ENCODE data around the gene CAGE1.
"Not testable (repeated sequence)": the region's sequence is repeated elsewhere in the genome, so short reads cannot be mapped to it uniquely, and the experiment has no call there.

CAGE1 gene

DNA sequence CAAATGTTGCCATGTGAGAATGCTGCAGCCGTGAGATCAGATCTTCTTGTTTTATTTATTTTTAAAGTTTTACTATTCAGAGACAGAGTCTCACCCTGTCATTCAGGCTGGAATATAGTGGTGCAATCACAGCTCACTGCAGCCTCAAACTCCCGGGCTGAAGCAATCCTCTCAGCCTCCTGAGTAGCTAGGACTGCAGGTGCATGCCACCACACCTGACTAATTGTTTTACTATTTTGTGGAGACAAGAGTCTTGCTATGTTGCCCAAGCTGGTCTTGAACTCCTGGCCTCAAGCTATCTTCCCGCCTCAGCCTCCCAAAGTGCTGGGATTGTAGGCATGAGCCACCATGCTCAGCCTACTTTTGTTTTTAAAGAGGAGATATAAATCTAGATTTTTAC, 54.0 kb downstream of the CAGE1 start:
- DNase-seq, result no peak

DNA sequence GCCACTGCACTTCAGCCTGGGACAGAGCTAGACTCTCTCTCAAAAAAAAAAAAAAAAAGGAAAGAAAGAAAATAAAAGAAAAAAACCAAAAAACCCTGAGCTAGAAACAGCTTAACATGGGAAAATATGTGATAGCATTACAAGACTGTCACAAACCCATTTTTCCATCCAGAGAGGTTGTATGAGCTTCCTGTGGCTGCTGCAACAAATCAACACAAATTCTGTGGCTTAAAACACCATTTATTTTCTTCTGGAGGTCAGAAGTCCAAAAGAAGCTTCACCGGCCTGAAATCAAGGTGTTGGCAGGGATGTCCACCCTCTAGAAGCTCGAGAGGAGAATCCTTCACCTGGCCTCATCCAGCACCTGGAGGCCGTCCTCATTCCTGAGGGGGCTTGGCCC, 54.9 kb downstream of the CAGE1 start:
- no peak for DNase-seq

DNA sequence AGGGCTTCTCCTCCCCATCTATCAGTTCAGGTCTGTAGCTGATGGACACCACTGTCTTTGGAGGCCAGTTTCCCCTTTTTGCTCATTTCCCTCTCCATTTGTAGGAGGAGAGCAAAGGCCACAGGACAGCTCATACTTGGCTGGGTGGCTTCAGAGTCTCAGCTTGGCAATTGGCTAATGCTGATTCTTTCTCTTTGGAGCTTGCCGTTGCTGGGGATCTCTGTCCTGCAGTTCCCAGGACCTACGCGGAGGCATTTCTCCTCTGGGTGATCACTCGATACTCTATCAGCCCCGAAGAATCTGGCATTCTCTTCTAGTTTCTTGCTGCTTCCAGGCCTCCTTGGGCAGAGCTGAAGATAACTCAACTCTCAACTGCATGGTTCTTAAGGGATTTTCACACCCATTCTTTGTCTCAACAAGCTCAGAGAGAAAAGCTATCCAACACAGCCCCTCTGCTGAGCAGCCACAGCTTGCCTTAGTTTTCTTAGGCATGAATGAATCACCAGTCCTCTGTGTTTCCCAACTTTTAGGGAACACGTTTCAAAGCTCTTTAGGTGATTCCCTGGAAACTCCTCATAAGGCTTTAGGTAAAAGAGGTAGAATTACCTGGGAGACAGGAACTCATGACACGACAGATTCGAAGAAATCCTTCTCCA, 57.3 kb downstream of the CAGE1 start:
- no peak for DNase-seq

DNA sequence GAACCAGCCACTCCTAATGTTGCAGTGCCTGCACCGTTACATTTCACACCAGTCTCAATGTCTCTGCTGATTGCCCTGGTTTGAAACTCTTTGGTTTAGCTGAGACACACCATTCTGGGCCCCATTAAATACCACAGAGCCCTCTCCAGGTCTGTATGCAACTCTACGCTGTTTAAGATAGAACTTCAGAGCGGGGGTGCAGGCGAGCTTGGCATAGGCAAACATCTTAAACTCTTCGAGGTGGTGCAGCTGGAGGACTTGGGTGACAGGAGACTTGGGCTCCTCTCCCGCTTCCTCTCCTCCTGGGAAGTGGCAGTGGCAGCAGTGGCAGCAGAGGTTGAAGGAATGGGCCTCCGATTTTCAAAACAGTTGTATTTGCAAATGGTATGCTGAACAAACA, 58.1 kb downstream of the CAGE1 start:
- no peak for DNase-seq

DNA sequence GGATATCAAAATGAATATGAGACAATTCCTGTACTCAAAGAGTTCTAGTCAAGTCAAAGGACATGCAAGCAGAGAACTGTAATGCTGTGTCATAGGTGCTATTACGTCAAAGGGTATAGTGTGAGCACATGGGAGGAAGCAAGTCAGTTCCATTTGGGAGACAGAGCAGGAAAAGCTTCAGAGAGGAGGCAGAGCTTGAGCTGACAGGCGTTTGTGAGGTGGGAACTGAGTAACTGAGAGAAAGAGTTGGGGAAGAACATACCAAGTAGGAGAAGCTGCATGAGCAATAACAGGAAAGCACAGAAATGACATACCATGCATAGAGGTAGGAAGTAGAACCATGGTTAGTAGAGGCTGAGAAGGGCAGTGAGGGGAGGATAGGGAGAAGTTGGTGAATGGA, 61.3 kb downstream of the CAGE1 start:
- no peak for DNase-seq

DNA sequence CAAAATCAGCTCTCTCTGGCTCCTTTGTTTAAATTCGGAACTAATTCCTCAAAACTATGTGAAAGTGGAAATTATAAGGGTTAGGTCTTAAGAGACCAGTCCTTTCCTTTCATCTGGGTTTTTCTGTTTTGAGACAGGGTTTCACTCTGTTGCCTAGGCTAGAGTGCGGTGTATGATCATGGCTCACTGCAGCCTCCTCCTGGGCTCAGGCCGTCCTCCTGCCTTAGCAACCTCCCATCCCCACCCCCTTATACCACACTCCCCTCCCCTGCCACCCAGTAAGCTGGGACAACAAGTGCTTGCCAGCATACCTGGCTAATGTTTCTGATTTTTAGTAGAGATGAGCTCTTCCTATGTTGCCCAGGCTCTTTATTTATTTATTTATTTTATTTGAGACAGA, 63.8 kb downstream of the CAGE1 start:
- no peak for DNase-seq

DNA sequence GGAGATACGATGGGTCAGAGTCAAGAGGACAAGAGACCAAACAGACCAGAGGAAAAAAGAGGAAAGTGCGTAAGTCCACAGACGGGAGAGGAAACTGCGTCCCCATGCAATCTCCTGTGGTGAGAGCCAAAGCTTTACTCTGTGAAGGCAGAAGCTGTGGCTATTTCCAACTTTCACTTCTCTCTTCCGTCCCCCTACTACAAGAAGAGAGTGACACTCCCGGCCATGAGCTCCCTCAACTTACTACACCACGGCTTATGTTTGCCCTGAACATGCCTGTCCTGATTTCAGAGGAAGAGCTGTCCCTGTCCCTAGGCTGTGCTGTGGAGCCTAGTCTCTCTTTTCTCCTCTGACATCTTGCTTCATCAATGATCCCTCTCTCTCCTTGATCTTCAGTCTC, 65.0 kb downstream of the CAGE1 start:
- no peak for DNase-seq

DNA sequence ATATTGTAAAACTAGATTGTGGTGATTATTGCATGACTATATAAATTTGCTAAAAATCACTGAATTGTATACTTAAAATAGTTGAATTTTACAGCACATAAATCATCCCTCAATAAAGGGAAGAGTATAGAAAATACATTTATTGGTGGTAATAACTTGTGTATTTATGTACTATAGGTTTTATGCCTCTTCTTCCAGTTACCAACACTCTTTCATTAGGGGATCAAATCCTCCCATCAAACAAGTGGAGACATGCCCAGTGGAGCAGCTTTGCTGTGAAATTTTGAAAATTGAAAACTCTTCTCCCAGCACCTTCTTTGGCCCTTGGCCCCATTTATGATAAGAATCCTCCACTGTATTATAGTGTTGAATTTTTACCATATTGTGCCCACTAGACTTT, 66.5 kb downstream of the CAGE1 start:
- DNase-seq, result no peak

DNA sequence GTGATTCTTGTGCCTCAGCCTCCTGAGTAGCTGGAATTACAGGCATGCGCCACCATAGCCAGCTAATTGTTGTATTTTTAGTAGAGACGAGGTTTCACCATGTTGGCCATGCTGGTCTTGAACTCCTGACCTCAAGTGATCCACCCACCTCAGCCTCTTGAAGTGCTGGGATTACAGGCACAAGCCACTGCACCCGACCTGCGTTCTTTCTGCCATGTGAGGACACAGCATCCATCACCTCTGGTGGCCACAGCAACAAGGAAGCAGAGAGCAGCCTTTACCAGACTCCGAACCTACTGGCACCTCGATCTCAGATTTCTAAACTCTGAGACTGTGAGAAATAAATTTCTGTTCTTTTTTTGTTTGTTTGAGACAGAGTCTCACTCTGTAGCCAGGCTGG, 67.7 kb downstream of the CAGE1 start:
- DNase-seq, result not testable (repeated sequence)

DNA sequence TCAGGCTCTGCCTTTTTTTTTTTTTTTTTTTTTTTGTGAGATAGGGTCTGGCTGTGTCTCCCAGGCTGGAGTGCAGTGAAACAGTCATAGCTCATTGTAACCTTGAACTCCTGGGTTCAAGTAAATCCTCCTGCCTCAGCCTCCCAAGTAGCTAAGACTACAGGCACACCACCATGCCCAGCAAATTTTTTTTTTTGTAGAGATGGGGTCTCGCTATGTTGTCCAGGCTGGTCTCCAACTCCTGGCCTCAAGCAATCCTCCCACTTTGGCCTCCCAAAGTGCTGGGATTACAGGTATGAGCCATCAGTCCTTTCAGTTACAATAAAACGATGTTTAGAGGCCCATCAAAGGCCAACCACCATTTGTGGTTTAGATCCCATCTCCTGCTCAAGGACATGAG, 70.1 kb downstream of the CAGE1 start:
- DNase-seq, result not testable (repeated sequence)

DNA sequence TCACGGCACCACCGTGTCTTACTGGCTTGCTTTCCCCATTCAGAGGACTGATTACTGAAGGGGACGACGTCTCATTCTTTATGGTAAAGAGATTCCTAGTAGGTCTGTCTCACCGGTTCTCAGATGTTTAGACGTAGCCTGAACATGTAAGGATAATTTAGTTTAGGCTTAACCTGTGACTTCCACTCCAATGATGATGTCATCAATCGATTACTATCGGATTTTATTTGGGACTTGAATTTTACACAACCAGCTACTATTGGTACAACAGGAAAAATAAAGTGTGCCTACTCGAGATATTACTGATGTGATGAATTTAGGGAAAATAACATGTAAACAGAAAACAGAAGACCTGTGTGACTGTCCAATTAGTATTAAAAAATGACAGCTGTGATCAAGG, 72.0 kb downstream of the CAGE1 start:
- DNase-seq, result no peak

DNA sequence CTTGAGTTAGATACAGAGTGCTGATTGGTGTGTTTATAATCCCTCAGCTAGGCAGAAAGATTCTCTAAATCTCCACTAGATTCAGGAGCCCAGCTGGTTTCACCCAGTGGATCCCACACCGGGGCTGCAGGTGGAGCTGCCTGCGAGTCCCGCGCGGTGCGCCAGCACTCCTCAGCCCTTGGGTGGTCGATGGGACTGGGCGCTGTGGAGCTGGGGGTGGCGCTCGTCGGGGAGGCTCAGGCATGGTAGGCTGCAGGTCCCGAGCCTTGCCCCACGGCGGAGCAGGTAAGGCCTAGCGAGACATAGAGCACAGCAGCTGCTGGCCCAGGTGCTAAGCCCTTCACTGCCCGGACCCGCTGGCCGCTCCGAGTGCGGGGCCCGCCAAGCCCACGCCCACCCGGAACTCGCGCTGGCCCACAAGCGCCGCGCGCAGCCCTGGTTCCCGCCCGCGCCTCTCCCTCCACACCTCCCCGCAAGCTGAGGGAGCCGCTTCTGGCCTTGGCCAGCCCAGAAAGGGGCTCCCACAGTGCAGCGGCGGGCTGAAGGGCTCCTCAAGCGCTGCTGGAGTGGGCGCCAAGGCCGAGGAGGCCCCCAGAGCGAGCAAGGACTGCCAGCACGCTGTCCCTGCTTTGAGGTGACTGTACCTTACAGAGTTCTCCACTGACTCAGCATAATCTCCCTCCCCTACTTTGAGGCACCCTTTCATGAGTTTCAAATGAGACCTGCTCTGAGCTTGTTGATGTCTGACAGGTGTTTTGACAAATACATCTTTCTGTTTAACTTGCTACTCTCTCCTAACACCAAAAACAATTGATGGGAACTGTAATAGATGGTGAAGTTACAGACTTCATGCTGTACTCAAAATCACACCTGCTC, 72.6 kb downstream of the CAGE1 start:
- no peak for DNase-seq

DNA sequence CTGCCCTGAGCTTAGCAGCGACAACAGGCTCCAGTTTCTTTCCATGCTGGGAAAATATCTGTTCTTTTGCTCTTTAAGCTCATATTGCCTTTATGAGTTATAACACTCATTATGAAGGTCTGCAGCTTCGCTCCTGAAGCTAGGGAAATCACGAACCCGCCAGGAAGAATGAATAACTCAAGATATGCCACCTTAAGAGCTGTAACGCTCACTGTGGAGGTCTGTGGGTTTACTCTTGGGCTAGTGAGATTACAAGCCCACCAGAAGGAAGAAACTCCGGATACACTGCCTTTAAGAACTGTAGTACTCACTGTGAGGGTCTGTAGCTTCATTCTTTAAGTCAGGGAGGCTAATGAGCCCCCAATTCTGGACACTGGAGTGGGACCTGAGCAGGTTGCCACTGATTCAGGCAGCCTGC, 73.6 kb downstream of the CAGE1 start:
- DNase-seq, result no peak

DNA sequence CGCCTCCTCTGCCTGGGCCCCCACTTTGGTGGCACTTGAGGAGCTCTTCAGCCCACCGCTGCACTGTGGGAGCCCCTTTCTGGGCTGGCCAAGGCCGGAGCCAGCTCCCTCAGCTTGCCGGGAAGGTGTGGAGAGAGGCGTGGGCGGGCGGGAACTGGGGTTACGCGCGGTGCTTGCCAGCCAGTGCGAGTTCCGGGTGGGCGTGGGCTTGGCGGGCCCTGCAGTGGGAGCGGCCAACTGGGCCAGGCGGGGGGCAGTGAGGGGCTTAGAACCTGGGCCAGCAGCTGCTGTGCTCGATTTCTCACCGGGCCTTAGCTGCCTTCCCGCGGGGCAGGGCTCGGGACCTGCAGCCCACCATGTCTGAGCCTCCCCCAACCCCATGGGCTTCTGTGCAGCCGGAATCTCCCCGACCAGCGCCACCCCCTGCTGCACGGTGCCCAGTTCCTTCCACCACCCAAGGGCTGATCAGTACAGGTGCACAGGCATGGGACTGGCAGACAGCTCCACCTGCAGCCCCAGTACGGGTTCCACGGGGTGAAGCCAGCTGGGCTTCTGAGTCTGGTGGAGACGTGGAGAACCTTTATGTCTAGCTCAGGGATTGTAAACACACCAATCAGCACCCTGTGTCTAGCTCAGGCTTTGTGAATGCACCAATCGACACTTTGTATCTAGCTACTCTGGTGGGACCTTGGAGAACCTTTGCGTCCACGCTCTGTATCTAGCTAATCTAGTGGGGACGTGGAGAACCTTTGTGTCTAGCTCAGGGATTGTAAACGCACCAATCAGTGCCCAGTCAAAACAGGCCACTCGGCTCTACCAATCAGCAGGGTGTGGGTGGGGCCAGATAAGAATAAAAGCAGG, 74.2 kb downstream of the CAGE1 start:
- DNase-seq, result not testable (repeated sequence)

DNA sequence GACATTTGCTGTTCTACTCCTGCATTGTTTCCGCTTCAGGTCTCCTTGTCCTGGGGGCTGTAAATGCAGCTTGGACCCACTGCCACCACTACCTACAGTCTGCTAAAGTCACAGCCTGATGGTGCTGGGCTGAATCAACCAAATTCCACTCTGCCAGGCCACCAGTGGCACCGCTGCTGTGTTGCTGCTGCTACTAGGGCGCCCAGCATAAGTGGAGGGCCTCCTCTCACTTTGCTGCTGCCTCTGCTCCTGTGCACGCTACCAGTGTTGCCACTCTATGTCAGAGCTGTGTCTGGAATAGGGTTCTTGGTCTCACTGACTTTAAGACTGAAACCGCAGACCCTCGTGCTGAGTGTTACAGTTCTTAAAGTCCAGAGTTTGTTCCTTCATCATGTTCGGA, 75.1 kb downstream of the CAGE1 start:
- DNase-seq, result no peak

DNA sequence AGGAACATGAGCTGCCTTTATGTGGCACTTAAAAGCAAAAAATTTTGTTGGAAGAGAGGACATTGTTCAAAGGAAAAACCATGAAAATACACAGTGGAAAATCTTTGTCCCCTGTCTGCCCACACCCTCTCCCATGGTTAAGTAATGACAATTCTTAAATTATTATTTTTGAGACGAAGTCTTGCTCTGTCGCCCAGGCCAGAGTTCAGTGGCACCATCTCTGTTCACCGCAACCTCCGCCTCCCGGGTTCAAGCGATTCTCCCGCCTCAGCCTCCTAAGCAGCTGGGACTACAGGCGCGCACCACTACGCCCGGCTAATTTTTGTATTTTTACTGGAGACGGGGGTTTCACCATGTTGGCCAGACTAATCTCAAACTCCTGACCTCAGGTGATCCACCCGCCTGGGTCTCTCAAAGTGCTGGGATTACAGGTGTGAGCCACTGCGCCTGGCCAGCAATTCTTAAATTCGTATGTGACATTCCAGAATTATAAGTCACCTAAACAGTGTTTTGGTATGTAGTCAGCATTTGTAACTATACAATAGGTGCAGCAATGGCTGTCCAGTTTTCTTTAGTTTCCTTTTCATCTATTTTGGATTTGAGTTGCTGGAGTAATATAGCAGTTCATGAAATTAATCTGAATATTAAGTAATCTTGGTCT, 75.9 kb downstream of the CAGE1 start:
- no peak for DNase-seq

DNA sequence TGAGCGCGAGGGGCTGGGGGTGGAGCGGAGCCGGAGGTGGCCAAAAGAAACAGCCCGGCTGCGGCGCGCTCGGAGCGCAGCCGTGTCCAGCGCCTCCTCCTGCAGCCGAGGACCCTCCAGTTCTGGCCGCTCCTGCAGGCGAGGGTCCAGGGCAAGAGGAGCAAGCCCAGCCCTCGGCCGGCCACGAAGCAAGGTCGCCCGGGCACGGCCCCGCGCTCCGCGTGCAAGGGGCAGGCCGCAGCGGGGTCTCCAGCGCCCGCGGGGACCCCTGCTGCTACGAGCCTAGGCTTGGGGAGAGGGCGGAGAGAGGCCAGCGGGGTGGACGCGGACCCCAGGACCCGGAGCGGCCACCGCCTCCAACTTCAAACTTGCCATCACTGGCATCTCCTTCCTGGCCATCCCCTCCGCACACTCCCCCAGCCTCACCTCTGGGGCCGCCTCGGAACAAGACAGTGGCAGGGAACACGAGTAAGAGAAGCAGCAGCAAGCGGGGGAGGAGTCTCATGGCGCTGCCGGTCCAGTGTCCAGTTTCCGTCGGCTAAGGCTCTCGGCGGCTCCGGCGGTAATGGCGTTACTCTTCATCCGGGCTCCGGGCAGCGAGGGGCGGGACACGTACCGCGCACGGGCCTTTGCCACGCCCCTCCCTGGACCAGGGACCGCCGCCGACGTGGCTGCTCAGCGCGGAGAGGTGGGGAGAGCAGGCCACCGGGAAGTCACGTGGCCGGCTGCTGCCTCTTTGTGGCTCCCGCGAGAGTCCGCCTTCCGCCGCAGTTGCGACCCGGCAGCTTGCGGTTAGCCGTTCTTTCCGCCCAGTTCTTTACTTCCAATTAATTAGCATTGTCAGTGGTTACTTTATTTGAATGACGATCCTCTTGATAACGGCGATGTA, 76.7 kb downstream of the CAGE1 start, which contains the start of gene SSR1:
Gene SSR1, minus strand, starts transcription at position 584 of the 889 bp plus-strand sequence. Its CDS starts 79 bp downstream, at position 505.
- peak; percentile 94 to 97 for DNase-seq

DNA sequence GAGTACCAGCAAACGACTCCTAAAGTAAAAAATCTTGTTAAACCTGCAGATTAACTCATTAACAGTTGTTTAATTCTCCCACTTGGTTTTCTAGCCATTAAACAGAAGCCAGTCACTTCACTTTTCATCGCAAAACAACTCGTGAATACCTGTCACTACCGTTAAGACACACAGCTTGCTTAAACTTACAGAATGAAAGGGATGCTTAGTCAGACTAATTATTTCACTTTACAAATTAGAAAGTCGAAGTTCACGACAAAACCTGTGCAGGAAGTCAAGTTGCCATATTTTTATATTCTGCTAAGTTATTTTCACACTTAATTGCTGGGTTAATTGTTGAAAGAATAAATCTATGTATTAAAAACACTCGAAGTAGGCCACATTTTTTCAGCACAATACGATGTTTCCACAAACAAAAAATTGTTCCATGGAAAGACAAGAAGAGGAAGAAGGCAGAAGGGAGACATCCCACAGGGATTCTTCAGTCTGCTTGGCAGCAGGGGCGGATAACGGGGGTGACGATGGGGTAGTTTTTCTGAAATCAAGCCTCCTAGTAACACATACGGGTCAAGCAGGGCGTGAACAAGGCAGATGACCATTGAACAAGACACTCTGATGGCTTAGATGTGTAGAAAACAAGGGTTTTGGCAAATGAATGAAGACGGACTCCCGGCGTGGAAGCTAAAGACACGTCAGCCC, 77.5 kb downstream of the CAGE1 start:
- peak in 1 of 2 experiments; percentile 17 for DNase-seq

DNA sequence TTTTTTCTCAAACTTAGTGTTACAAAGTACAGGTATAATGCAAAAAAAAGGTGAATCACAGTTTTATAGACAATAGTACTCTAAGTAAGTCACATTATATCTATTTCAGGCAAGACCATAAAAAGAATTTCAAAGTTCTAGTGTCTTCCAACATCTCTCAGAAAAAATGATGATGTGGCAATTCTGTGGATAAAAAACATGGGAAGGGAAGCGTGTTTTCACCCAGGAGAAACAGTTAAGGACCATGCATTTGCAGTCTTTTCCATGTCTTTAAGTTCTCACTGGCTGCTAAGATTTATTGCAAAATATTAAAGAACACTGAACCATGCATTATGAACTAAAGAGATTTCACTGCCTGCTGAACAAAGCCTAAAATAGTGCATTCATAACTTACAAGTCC, 78.4 kb downstream of the CAGE1 start:
- DNase-seq, result no peak

DNA sequence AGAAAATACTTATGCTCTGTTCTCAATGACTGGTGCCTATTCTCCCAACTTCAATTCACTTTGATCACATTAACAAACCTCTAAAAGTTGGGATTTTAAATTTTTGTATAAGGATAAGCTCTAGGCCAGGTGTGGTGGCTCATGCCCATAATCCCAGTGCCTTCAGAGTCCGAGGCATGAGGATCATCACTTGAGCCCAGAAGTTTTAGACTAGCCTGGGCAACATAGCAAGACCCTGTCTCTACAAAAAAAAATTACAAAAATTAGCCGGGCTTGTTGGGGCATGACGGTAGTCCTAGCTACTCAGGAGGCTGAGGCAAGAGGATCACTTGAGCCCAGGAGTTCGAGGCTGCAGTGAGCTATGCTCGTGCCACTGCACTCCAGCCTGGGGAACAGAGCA, 80.5 kb downstream of the CAGE1 start:
- no peak for DNase-seq

DNA sequence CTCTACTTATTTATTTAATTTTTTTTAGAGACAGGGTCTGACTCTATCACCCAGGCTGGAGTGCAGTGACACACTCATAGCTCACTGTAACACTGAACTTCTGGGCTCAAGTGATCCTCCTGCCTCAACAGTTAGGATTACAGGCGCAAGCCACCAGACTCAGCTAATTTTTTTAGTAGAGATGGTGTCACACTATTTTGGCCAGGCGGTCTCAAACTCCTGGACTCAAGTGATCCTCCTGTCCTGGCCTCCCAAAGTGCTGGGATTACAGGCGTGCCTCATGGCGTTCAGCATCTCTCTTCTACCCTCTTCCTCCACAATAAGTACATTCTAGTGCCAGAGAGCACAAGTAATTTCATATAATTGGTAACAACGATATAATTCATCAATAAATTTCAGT, 82.0 kb downstream of the CAGE1 start:
- DNase-seq, result no peak

Measured in SHP77 (cell line).